Liver (tissue), 3 donors: ENCODE results near the gene UBXN11.

Experiments
- RAD21 ChIP-seq, 2 donors: IDR thresholded peaks; 2 replicates each; pipeline ENCODE4 v1.6.1; 2016; ENCODE audit warnings: antibody characterized with exemption in 2 of 2, mild to moderate bottlenecking in 2 of 2
- SP1 ChIP-seq: IDR thresholded peaks from 2 replicates; pipeline ENCODE4 v1.6.1; 2018; ENCODE audit warnings: antibody characterized with exemption, mild to moderate bottlenecking
- TF ChIP-seq, protein P1 (sequence below): fragments of 150-350 bp; IDR thresholded peaks from 2 replicates; pipeline ENCODE4 v1.5.1; 2017; ENCODE audit warnings: improper control_type of control experiment, low read depth, low read length; ENCODE audit not compliant: missing input control
- TF ChIP-seq, protein P2 (sequence below): IDR thresholded peaks from 2 replicates; pipeline ENCODE4 v1.6.1; 2016; ENCODE audit warnings: antibody characterized with exemption
- TF ChIP-seq, protein P3 (sequence below): IDR thresholded peaks from 2 replicates; pipeline ENCODE4 v1.6.1; 2016; ENCODE audit warnings: antibody characterized with exemption
- donor health status: healthy.
- donor health status: healthy.

DNA sequence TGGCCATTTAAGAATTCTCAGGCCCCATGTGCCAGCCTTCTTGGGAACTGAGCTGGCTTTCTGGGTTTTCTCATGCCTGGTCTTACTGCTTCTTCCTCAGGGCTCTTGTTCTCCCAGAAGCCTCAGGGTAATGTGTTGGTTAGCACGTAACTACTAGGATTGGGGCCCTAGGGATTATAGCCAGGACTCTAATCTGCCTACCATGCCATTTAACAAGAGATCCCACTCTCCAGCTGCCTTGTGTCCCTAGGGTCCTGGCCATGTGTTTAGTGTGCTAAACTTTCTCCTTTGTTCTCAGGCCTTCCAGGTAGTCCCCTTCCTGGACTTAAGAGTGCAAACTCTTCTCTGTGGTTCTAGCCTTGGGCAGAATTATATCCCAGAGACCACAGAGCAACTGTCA, 28.7 kb downstream of the UBXN11 start:
- TF ChIP-seq RAD21 (IDR thresholded peaks at IDR 0.05), result no peak
- TF ChIP-seq, protein P1, sequence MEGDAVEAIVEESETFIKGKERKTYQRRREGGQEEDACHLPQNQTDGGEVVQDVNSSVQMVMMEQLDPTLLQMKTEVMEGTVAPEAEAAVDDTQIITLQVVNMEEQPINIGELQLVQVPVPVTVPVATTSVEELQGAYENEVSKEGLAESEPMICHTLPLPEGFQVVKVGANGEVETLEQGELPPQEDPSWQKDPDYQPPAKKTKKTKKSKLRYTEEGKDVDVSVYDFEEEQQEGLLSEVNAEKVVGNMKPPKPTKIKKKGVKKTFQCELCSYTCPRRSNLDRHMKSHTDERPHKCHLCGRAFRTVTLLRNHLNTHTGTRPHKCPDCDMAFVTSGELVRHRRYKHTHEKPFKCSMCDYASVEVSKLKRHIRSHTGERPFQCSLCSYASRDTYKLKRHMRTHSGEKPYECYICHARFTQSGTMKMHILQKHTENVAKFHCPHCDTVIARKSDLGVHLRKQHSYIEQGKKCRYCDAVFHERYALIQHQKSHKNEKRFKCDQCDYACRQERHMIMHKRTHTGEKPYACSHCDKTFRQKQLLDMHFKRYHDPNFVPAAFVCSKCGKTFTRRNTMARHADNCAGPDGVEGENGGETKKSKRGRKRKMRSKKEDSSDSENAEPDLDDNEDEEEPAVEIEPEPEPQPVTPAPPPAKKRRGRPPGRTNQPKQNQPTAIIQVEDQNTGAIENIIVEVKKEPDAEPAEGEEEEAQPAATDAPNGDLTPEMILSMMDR, result no peak
- TF ChIP-seq, protein P2, sequence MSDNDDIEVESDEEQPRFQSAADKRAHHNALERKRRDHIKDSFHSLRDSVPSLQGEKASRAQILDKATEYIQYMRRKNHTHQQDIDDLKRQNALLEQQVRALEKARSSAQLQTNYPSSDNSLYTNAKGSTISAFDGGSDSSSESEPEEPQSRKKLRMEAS, result no peak
- TF ChIP-seq, protein P3, sequence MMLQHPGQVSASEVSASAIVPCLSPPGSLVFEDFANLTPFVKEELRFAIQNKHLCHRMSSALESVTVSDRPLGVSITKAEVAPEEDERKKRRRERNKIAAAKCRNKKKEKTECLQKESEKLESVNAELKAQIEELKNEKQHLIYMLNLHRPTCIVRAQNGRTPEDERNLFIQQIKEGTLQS, result no peak
- no peak for TF ChIP-seq SP1
